Hematopoietic multipotent progenitor cell treated with erythropoietin and hydrocortisone succinate and interleukin-3 and kit ligand, for 8 days (in vitro differentiated cells): Measurements from ENCODE around the gene RINL.
A peak's percentile ranks its signal among the peaks of the same experiment; 100 is the strongest.

Experiments
- DNase-seq: peaks from one replicate; pipeline ENCODE4 v3.0.0-alpha.2; 2015

RINL gene, protein sequence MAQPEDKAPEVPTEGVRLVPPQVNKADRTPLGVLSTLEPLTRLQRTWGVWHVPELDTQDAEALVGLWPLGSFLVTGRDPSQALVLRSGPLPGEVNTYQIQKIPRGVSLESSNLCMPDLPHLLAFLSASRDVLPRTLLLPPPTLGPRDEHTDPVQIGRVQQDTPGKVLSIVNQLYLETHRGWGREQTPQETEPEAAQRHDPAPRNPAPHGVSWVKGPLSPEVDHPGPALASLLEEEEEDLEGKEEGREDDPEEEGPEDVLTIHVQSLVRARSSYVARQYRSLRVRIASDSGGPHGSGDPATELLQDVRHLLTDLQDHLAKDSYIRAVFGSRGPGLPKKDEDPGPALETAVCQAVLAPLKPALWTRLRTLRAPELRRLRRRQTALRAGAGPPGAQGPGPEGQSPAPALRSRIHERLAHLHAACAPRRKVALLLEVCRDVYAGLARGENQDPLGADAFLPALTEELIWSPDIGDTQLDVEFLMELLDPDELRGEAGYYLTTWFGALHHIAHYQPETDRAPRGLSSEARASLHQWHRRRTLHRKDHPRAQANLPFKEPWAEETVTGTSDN

GRCh38 chr19:38877781-38878574, at the start of gene RINL:
TSS of gene RINL (minus strand) at chr19:38878275. CDS start at chr19:38876742, 1,533 bp downstream.
- peak; percentile 48 for DNase-seq

DNA sequence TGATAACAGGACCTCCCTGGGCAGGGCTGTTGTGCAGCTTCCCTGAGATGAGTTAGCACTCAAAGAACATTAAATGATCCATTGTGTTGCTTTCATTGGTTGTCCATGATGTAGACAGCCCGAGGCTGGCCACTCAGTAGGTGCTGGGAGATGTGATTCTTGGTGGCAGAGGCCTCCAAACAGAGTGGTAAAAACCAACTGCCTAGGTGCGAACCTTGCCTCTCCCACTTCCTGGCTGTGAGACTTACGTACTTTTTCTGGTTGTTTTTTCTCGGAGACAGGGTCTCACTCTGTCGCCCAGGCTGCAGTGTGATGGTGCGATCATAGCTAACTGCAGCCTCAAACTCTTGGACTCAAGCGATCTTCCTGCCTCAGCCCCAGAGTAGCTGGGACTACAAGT, 46.3 kb upstream of the RINL start:
- no peak for DNase-seq

DNA sequence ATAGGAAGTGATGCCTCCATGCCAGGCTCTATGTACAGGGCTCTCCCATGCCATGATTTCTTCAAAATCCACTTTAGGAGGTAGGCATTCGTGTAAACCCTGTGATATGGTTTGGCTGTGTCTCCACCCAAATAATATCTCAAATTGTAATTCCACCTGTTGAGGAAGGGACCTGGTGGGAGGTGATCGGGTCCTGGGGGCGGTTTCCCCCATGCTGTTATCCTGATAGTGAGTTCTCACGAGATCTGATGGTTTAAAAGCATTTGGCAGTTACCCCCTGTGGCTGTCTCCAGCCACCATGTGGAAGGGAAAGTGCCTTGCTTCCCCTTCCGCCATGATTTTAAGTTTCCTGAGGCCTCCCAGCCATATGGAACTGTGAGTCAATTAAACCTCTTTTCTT, 44.4 kb upstream of the RINL start:
- peak; percentile 12 for DNase-seq

DNA sequence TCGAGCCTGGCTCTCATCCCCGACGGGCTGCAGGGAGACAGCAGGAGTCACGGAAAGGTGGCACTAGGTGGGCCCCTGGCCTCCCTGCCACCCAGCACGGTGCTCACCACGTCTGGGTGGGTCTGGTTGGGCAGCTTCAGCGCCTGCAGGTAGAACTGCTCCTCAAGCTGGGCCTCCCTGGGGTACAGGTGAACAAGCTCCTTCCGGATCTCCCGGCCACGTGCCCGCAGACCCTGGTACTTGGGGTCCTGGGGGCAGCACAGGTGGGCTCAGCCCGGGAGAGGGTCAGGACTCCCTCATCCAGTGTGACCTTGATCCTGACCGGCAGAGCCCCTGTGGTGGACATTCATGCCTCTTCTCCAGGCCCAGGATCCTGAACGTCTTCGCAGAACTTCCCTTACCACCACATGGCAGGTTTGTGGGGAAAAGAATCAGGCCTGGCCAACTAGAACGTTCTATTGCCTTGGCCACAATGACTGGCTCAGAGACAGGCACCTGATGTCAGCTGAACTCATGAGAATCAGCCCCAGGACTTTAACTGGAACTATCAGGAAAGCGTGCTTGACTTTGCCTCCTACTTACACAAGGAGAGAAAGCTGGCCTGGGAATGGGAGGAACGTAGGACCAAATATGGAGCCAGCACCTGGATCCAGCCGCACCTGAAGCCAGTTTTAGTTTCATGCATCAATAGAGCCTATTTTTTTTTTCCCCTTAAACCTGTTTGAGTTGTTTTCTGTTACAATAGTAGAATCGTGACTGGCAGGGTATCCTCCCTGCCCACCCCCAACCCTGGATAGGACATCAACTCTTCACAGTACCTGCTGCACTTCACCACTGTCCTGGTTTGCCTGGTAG, 43.6 kb upstream of the RINL start:
- no peak for DNase-seq

DNA sequence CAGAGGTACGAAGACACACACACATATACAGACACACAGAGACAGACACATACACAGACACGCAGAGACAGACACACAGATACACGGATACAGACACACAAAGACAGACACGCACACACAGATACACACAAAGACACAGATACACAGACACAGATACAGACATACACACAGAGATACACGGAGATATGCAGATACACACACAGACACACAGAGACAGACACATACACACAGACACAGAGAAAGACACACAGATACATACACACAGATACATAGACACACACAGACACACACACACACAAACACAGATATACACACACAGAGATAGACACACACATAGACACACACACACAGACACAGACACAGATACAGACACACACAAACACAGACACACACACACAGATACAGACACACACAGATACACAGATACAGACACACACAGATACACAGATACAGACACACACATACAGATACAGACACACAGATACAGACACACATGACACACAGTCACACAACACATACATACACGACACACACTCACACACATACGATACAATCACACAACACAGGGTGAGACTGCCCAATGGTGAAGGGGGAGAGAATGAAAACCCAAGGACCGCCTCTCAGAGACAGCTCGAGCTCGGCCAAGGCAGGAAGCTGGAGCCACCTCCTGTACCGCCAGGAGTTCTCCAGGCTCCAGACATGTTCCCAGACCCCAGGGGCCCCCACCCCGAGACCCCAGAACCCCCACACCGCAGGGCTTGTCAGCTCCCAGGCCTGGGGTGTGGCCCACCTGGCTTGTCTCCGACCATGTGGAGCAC, 42.7 kb upstream of the RINL start:
- DNase-seq, result no peak

- no peak for DNase-seq
Observed at GRCh38 chr19:38919837-38920601, 41.9 kb upstream of the RINL start.

GRCh38 chr19:38918526-38918925, 40.5 kb upstream of the RINL start:
- DNase-seq, result no peak

GRCh38 chr19:38917921-38918491, 39.9 kb upstream of the RINL start:
- peak; percentile 38 for DNase-seq

GRCh38 chr19:38917516-38917915, 39.4 kb upstream of the RINL start:
- no peak for DNase-seq

DNA sequence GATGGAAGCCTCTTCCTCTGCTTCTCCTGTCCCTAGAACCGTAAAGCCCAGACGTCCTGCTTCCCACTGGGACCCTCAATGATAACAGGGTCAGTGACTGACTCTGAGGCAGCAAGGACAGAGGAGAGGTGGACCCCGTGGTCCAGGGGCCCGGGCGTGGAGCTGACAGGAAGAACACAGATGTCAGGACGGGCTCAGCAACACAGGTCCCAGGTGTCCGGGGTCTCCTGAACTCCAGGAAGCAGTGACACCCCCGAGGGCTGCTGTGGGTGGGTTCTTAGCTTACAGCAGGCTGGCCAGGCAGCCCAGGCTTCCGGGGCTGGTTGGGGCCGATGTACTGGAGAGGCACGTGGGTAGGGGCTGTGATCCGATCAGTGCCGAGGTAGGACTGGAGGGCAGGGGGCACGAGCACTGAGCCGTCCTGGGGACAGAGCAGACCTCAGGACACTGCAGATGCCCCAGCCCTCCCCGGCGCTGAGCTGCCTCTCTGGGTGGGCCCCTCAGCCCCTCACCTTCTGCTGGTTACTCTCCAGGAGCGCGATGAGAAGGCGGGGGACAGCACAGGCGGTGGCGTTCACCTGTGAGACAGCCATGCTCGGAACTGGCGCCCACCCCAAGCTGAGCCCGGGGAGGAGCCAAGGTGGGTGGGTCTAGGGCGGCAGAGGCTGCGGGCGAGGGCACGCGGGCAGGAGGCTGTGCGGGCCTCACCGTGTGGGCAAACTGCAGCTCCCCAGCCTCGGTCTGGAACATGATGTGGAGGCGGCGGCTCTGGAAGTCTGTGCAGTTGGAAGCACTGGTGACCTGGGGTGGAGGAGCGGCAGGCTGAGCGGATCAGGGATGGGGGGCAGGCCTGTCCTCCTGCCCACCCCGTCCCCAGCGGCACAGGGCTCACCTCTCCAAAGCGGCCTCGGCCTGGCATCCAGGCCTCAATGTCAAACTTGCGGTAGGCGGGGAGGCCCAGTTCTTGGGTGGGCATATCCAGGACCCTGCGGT, 37.5 kb upstream of the RINL start:
- no peak for DNase-seq

DNA sequence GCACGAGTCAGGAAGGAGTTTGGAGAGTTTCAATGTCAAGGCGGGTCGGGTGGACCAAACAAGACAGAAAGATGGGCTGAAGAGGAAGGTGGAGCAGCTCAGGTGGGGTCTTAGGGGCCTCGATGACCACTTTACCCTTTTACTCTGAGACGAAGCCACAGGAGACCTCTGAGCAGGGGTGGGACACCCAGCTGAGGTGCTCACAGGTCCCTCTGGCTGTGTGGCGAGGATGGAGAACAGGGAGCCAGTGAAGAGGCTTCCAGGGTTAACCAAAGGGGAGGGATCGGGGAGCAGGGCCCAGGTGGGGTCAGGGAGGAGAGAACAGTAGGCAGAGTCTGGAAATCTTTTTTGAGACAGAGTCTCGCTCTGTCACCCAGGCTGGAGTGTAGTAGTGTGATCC, 35.9 kb upstream of the RINL start:
- DNase-seq, result no peak

GRCh38 chr19:38912600-38913514, 34.8 kb upstream of the RINL start:
- DNase-seq, result peak; percentile 44

GRCh38 chr19:38911388-38912001, 33.4 kb upstream of the RINL start:
- no peak for DNase-seq

- DNase-seq, result no peak
Observed at GRCh38 chr19:38910488-38910887, 32.4 kb upstream of the RINL start.

GRCh38 chr19:38908911-38909310, 30.8 kb upstream of the RINL start:
- no peak for DNase-seq

GRCh38 chr19:38907670-38908069, 29.6 kb upstream of the RINL start:
- no peak for DNase-seq

GRCh38 chr19:38907227-38907626, 29.2 kb upstream of the RINL start:
- no peak for DNase-seq

- no peak for DNase-seq
Observed at GRCh38 chr19:38905620-38906019, 27.5 kb upstream of the RINL start.
